ENCODE results near the gene IGSF8. TPM values are rescaled to one million over a fixed set of nuclear protein-coding genes. Genes with fewer than 3 reads are reported as not detected.
"Not testable (repeated sequence)": the region's sequence is repeated elsewhere in the genome, so short reads cannot be mapped to it uniquely, and the experiment has no call there.

Gene IGSF8
- total RNA-seq, 1 donor from 2014 or later, result 33.2 TPM

DNA sequence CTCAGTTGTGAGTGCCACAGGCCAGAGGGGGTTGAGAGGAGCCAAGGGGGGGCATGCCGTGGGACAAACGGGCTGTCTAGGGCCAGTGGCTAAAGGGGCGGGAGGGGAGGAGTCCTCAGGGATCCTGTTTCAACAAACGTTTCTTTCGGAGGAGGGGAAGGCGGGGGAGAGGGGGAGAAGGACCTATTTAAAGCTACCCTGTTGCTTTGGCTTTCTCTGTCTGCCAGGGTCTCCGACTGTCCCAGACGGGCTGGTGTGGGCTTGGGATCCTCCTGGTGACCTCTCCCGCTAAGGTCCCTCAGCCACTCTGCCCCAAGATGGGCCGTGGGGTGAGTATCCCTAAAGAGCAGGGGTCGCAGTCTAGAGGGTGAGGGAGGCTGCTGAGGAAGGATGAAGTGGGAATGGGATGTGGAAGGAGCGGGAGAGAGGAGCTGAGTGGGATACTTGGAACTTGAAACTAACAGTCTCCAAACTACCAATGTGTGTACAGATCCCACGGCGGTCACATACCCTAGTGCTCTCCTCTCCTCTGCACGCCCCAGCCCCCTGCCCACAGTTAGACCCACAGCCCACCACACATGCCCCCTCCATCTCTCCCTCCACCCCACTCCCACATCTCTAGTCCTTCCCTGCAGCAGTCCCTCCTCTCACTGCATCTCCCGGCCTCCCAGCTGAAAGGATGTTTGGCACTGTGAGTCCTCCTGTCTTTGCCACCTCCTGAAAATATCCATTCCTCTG is 17.3 kb upstream of the IGSF8 start, which contains the start of gene ATP1A2:
Gene ATP1A2, plus strand, starts transcription at position 215 of the 738 bp plus-strand sequence. Its CDS starts 103 bp downstream, at position 318.
- Mint-ChIP-seq H3K27me3 (ENCODE audit: low read depth) (no peaks in the 10 kb centered on the region), H3K36me3 (no peaks in the 10 kb centered on the region), H3K9me3 (no peaks in the 10 kb centered on the region), H3K4me1 (peaks cover 20% of the 10 kb centered on the region), H3K27ac (peak within 1 kb of the TSS; percentile 31), H3K4me3 (no peak within 1 kb of the TSS)
- TF ChIP-seq, protein P1, sequence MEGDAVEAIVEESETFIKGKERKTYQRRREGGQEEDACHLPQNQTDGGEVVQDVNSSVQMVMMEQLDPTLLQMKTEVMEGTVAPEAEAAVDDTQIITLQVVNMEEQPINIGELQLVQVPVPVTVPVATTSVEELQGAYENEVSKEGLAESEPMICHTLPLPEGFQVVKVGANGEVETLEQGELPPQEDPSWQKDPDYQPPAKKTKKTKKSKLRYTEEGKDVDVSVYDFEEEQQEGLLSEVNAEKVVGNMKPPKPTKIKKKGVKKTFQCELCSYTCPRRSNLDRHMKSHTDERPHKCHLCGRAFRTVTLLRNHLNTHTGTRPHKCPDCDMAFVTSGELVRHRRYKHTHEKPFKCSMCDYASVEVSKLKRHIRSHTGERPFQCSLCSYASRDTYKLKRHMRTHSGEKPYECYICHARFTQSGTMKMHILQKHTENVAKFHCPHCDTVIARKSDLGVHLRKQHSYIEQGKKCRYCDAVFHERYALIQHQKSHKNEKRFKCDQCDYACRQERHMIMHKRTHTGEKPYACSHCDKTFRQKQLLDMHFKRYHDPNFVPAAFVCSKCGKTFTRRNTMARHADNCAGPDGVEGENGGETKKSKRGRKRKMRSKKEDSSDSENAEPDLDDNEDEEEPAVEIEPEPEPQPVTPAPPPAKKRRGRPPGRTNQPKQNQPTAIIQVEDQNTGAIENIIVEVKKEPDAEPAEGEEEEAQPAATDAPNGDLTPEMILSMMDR (IDR thresholded peaks at IDR 0.05; ENCODE audit: unreplicated experiment), result no peak
- DNase-seq (ENCODE audit: low spot score in 2 of 2, unreplicated experiment in 2 of 2), result no peak

DNA sequence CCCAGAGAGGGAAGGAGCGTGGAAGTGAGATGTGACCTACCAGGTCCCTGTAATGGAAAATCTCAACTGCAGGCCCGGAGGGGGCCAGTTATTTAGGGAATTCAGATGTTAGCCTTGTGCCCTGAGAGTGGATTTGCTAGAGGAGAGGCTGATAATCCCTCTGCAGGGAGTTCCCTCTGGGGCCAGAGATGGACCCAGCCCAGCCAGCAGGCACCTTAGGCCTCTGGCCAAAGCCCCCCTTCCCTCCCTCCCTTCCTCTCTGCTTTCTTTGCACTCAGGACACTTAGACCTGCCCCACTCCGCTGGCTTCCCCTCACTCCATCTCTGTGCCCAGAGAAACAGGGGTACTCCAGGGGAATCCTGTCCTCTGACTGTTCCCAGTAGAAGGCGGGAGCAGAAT is 15.7 kb upstream of the IGSF8 start:
- H3K27me3 Mint-ChIP-seq (ENCODE audit: low read depth), result no peaks in the 10 kb centered on the region
- TF ChIP-seq, protein P1 (IDR thresholded peaks at IDR 0.05; ENCODE audit: unreplicated experiment), result no peak
- no peak overlapping the region for H3K4me3 Mint-ChIP-seq
- no peaks in the 10 kb centered on the region for H3K9me3 Mint-ChIP-seq
- H3K4me1 Mint-ChIP-seq, result peaks cover 21% of the 10 kb centered on the region
- no peaks in the 10 kb centered on the region for H3K36me3 Mint-ChIP-seq
- no peak for DNase-seq (ENCODE audit: low spot score in 2 of 2, unreplicated experiment in 2 of 2)
- no peak overlapping the region for H3K27ac Mint-ChIP-seq

DNA sequence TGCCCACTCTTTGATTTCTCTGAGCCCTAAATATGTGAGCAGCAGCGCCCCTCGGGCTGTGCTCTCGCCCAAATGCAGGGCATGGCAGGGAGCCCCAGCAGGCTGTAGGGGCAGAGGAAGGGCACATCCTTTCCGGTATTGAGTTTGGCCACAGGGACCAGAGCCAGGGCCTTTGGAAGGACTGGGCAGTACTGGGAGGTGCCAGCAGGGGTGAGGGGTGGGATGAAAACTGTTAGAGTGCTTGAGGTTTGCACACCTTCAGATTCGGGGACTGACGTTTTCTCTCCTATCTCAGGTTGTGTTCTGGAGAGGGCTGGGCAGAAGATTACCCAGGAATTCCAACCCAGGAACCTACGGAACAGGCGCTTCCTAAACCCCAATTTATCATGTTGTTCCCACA is 15.0 kb upstream of the IGSF8 start:
- H3K9me3 Mint-ChIP-seq, result no peaks in the 10 kb centered on the region
- H3K4me3 Mint-ChIP-seq, result no peak overlapping the region
- no peak for DNase-seq (ENCODE audit: low spot score in 2 of 2, unreplicated experiment in 2 of 2)
- H3K4me1 Mint-ChIP-seq, result peaks cover 22% of the 10 kb centered on the region
- H3K36me3 Mint-ChIP-seq, result no peaks in the 10 kb centered on the region
- no peaks in the 10 kb centered on the region for H3K27me3 Mint-ChIP-seq (ENCODE audit: low read depth)
- TF ChIP-seq, protein P1 (IDR thresholded peaks at IDR 0.05; ENCODE audit: unreplicated experiment), result peak; percentile 22
- no peak overlapping the region for H3K27ac Mint-ChIP-seq

DNA sequence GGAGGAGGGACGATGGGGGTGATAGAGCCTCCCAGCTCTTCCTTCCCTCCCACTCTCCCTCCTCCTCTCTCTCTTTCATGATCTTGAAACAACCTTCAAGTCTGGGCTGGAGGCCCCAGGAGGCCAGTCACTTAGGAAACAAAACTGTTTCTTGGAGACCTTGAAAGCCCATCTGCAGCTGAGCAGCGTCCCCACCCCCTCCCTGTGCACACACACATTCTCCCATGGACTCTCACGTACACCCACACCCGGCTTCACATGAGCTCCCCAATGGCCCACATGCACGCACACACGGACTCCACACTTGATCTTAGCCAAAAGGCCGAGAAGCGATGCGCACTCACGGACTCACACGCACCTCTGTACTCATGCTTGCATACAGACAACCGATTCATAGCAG is 13.9 kb upstream of the IGSF8 start:
- peak overlapping the region; percentile 5 for H3K27ac Mint-ChIP-seq
- H3K9me3 Mint-ChIP-seq, result no peaks in the 10 kb centered on the region
- no peak for DNase-seq (ENCODE audit: low spot score in 2 of 2, unreplicated experiment in 2 of 2)
- no peaks in the 10 kb centered on the region for H3K36me3 Mint-ChIP-seq
- H3K4me3 Mint-ChIP-seq, result no peak overlapping the region
- H3K27me3 Mint-ChIP-seq (ENCODE audit: low read depth), result no peaks in the 10 kb centered on the region
- TF ChIP-seq, protein P1 (IDR thresholded peaks at IDR 0.05; ENCODE audit: unreplicated experiment), result no peak
- peaks cover 14% of the 10 kb centered on the region for H3K4me1 Mint-ChIP-seq

DNA sequence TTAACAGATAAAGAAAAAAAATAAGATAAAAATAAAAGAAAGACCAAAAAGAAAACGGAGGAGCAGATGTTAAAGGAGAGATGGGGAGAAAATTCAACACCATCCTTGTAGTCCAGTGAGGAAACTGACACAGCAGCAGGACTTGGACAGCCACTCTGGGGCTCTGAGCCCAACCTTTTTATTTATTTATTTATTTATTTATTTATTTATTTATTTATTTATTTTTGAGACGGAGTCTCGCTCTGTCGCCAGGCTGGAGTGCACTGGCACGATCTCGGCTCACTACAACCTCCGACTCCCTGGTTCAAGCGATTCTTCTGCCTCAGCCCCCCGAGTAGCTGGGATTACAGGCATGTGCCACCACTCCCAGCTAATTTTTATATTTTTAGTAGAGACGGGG is 13.0 kb upstream of the IGSF8 start:
- H3K9me3 Mint-ChIP-seq; H3K27ac Mint-ChIP-seq; H3K27me3 Mint-ChIP-seq (ENCODE audit: low read depth); H3K36me3 Mint-ChIP-seq; DNase-seq (ENCODE audit: low spot score in 2 of 2, unreplicated experiment in 2 of 2); H3K4me3 Mint-ChIP-seq: not testable (repeated sequence)
- peaks cover 14% of the 10 kb centered on the region for H3K4me1 Mint-ChIP-seq

DNA sequence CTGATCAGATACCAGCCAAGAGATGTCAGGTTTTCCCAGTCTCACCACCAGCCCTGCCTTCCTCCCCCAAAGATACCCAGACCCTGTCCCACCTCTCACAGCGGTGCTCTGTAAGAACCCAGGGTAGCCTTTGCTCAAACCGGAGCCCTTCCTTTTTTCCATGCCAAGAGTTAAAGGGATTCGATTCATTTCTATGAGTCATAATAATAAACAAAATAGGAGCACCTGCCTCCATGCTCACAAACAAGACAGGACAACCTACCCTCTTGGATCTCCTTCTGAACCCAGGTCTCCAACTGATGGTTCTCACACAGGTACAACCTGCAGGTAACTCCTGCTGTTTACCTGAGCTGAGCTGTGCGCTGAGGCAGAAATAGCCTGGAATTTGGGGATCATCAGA is 11.3 kb upstream of the IGSF8 start:
- no peaks in the 10 kb centered on the region for H3K9me3 Mint-ChIP-seq
- no peak for DNase-seq (ENCODE audit: low spot score in 2 of 2, unreplicated experiment in 2 of 2)
- TF ChIP-seq, protein P1 (IDR thresholded peaks at IDR 0.05; ENCODE audit: unreplicated experiment), result no peak
- peaks cover 8% of the 10 kb centered on the region for H3K4me1 Mint-ChIP-seq
- no peaks in the 10 kb centered on the region for H3K36me3 Mint-ChIP-seq
- no peaks in the 10 kb centered on the region for H3K27me3 Mint-ChIP-seq (ENCODE audit: low read depth)
- no peak overlapping the region for H3K27ac Mint-ChIP-seq
- no peak overlapping the region for H3K4me3 Mint-ChIP-seq

Measured in mesothelial cell of epicardium (in vitro differentiated cells).